GM23248 (cell line): Measurements from ENCODE around the gene INTS2. TPM values are rescaled to one million over a fixed set of nuclear protein-coding genes. Genes with fewer than 3 reads are reported as not detected.

Experiments
- DNase-seq: peaks from one replicate; pipeline ENCODE4 v3.0.0-alpha.2; 2015
- H2AFZ ChIP-seq: fragments of 200-600 bp; sonication (generic); 2 replicates; pipeline ENCODE4 v1.6.1; 2016; ENCODE audit warnings: antibody characterized with exemption
- H3F3A ChIP-seq: fragments of 200-600 bp; sonication (generic); 2 replicates; pipeline ENCODE4 v1.6.1; 2016; ENCODE audit warnings: mild to moderate bottlenecking, antibody characterized with exemption, mixed run types; ENCODE audit not compliant: insufficient read depth
- H3K27ac ChIP-seq: fragments of 200-600 bp; sonication (generic); 2 replicates; pipeline ENCODE4 v1.5.1; 2016; ENCODE audit warnings: mild to moderate bottlenecking
- H3K27me3 ChIP-seq: fragments of 200-600 bp; sonication (generic); replicated peaks from 2 replicates; pipeline ENCODE4 v1.6.1; 2016; ENCODE audit warnings: mild to moderate bottlenecking; ENCODE audit not compliant: insufficient read depth
- H3K36me3 ChIP-seq: fragments of 200-600 bp; sonication (generic); 2 replicates; pipeline ENCODE4 v1.6.1; 2016; ENCODE audit warnings: low read depth, mild to moderate bottlenecking
- H3K4me1 ChIP-seq: fragments of 200-600 bp; sonication (generic); 2 replicates; pipeline ENCODE4 v1.6.1; 2016; ENCODE audit warnings: mild to moderate bottlenecking; ENCODE audit not compliant: insufficient read depth
- H3K4me2 ChIP-seq: fragments of 200-600 bp; sonication (generic); one replicate; pipeline ENCODE4 v1.6.1; 2016; ENCODE audit warnings: mild to moderate bottlenecking; ENCODE audit not compliant: unreplicated experiment
- H3K4me3 ChIP-seq: fragments of 200-600 bp; sonication (generic); 2 replicates; pipeline ENCODE4 v1.5.1; 2016; ENCODE audit warnings: mild to moderate bottlenecking
- H3K79me2 ChIP-seq: fragments of 200-600 bp; sonication (generic); 2 replicates; pipeline ENCODE4 v1.6.1; 2016; ENCODE audit warnings: mild to moderate bottlenecking; ENCODE audit not compliant: insufficient read depth
- H3K9ac ChIP-seq: fragments of 200-600 bp; sonication (generic); 2 replicates; pipeline ENCODE4 v1.6.1; 2016; ENCODE audit warnings: mild to moderate bottlenecking
- H3K9me2 ChIP-seq: fragments of 200-600 bp; sonication (generic); 2 replicates; pipeline ENCODE4 v1.6.1; 2016; ENCODE audit warnings: mixed run types, mild to moderate bottlenecking, moderate library complexity; ENCODE audit not compliant: insufficient read depth
- H3K9me3 ChIP-seq: fragments of 200-600 bp; sonication (generic); one replicate; pipeline ENCODE4 v1.6.1; 2017; ENCODE audit warnings: low read depth
- H4K20me1 ChIP-seq: fragments of 200-600 bp; sonication (generic); 2 replicates; pipeline ENCODE4 v1.6.0; 2016; ENCODE audit not compliant: insufficient read depth
- EZH2 ChIP-seq: fragments of 200-600 bp; sonication (generic); IDR thresholded peaks from 2 replicates; pipeline ENCODE4 v1.6.1; 2018; ENCODE audit warnings: antibody characterized with exemption, mild to moderate bottlenecking; ENCODE audit not compliant: insufficient read depth, poor library complexity, severe bottlenecking
- EZH2phosphoT487 ChIP-seq: fragments of 200-600 bp; sonication (generic); IDR thresholded peaks from 2 replicates; pipeline ENCODE4 v1.6.1; 2018; ENCODE audit warnings: antibody characterized with exemption, moderate library complexity, mild to moderate bottlenecking, low read depth; ENCODE audit not compliant: insufficient read depth
- WGBS, 2 experiments: methylation state at CpG; one replicate each; pipeline ENCODE4 v1.1.6; 2015 to 2017; ENCODE audit warnings: low lambda C conversion rate in 2 of 2, low coverage in 1 of 2; ENCODE audit errors: missing lambda C conversion rate in 2 of 2; 5-methylcytosine and 5-hydroxymethylcytosine counted together
- in situ Hi-C: fragments of 300-500 bp; cut with MboI; formaldehyde crosslinking; loops from 2 replicates; pipeline ENCODE4 v1.15.0; 2020
- polyA plus RNA-seq: library from polyadenylated mRNA; unstranded; fragments of >200 nt; fragmentation: Nextera tagmentation; extraction: Ambion mirVana; gene quantifications from 2 replicates; pipeline ENCODE4 v1.2.1, GENCODE V29; 2016
- total RNA-seq: library from RNA; depleted of rRNA; stranded (reverse); fragments of >200 nt; shearing (Covaris generic); gene quantifications from 2 replicates; pipeline ENCODE4 v1.2.3, GENCODE V29; 2014

The INTS2 gene
- total and polyA plus RNA-seq, 2 experiments from 2014 or later: 3.2 to 7.8 TPM

DNA sequence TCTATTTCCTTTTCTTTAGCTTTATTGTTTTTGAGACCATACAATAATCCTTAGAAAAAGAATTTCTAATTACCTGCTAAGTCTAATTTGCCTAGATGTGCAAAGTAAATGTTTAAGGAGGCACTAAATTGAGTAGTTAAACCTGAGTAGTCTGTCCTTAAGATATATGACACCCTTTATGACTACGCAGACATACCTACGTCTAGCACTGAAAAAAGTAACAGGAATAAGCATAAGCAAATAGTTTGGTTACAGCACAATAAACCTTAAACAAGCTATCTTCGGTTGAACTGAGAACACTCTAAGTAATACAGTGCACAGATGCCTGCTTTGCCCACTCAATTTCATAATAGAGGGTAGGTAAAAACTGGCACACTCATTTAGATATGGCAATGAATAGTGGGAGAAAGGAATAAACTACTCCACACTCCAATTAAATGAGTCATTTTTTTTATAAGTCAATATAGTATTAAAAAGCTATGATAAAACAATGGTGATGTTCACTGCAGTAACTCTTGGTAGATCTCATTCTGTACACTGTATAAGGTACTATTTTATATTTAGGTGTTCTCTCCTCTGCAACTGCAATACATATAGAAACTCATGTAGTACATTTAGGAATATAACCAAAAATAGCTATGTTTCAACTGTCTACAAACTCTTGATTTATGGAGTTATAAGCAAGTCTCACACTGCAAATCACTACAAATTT, 19.7 kb upstream of the INTS2 start:
- Histone ChIP-seq H4K20me1 (no peaks in the 10 kb centered on the region), H3K4me1 (no peaks in the 10 kb centered on the region), H3K36me3 (peaks cover 86% of the 10 kb centered on the region), H3F3A (0 out of 2 replicates have a peak, but pooled peaks cover 6% of the 10 kb centered on the region), H3K27ac (no peak overlapping the region), H3K4me2 (no peak overlapping the region), H3K4me3 (no peak overlapping the region), H3K9me2 (no peaks in the 10 kb centered on the region), H3K79me2 (no peaks in the 10 kb centered on the region), H3K9ac (no peak overlapping the region), H3K9me3 (no peaks in the 10 kb centered on the region), H2AFZ (no peak overlapping the region), H3K27me3 (no peaks in the 10 kb centered on the region)
- in situ Hi-C loops: no loop called here
- no peak for TF ChIP-seq EZH2
- no peak for TF ChIP-seq EZH2phosphoT487
- WGBS, 2 experiments: 88 to 89% methylated on average over 3 of the region's 3 CpGs
- DNase-seq: no peak

DNA sequence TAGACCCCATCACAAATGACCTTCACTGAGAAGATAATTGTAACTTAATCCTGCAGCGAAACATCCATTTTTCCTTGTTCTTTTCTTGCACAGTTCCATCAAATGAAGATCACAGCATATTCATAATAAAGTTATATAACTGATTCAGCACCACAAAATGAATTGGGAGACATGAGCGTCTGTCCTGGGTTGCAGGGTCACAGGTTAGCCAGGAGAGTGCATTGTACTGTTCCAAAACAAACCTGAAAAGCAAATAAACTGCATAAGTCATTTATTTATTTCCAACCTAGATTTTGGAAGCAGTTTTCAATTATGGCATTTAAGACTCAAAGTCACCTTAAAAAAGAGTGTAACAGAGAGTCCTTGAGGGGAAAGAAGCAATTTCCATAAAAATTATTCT, 18.6 kb upstream of the INTS2 start:
- Histone ChIP-seq H3K9me3 (no peaks in the 10 kb centered on the region), H4K20me1 (no peaks in the 10 kb centered on the region), H3K4me1 (no peaks in the 10 kb centered on the region), H3K4me2 (no peak overlapping the region), H2AFZ (no peak overlapping the region), H3K9ac (no peak overlapping the region), H3K79me2 (no peaks in the 10 kb centered on the region), H3F3A (0 out of 2 replicates have a peak, but pooled peaks cover 6% of the 10 kb centered on the region), H3K9me2 (no peaks in the 10 kb centered on the region), H3K27ac (no peak overlapping the region), H3K4me3 (no peak overlapping the region), H3K27me3 (no peaks in the 10 kb centered on the region), H3K36me3 (peaks cover 76% of the 10 kb centered on the region)
- no peak for DNase-seq
- in situ Hi-C loops: no loop called here
- WGBS, 2 experiments: 95 to 97% methylated on average over 2 of the region's 2 CpGs
- no peak for TF ChIP-seq EZH2
- no peak for TF ChIP-seq EZH2phosphoT487

DNA sequence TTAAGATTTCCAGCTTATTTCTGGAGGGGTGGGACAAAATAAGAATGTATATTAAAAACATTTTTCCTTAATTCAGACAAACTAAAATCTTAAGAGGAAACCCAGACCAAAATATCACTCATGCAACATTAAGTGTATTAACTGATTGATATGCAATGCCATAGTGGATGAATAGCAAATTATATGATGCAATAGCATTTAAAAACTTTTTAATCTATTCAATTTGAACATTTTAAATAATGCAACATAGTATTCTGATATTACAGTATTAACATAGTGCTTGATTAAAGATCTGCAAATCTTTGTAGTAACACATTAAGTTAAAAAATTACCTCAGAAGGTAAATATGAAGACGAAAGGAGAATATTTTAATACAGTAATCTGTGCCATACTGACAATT, 15.3 kb upstream of the INTS2 start:
- H3K27ac ChIP-seq: no peak overlapping the region
- H3K79me2 ChIP-seq: no peaks in the 10 kb centered on the region
- H2AFZ ChIP-seq: no peak overlapping the region
- 100% methylated on average over 1 of the region's 1 CpG for WGBS, 2 experiments
- H3K9me3 ChIP-seq: no peaks in the 10 kb centered on the region
- no peak overlapping the region for H3K9ac ChIP-seq
- H3K4me1 ChIP-seq: no peaks in the 10 kb centered on the region
- H3K9me2 ChIP-seq: no peaks in the 10 kb centered on the region
- no peak for DNase-seq
- no peak overlapping the region for H3K4me2 ChIP-seq
- 0 out of 2 replicates have a peak, but pooled peaks cover 6% of the 10 kb centered on the region for H3F3A ChIP-seq
- H4K20me1 ChIP-seq: no peaks in the 10 kb centered on the region
- H3K4me3 ChIP-seq: no peak overlapping the region
- no peak for TF ChIP-seq EZH2phosphoT487
- TF ChIP-seq EZH2: no peak
- H3K36me3 ChIP-seq: peaks cover 57% of the 10 kb centered on the region
- in situ Hi-C loops: no loop called here
- no peaks in the 10 kb centered on the region for H3K27me3 ChIP-seq

DNA sequence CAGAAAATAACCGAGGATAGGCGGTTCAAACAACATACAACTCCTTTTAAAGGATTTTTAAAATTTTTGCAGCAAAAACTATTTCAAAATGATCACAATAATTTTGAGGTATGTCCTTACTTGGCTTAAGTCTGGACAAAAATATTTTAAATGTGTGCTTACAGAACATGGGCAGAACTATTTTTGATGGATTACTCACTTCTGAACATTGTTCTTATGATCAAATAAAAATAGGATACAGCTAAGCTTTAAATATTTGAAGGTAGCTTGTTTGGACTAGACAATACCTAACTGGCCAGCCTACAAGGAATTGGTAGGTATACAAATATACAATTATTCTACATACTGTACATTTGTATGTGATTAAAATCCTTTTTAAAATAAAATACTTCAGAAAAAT, 14.3 kb upstream of the INTS2 start:
- TF ChIP-seq EZH2: no peak
- no peak for TF ChIP-seq EZH2phosphoT487
- H3K4me2 ChIP-seq: no peak overlapping the region
- H2AFZ ChIP-seq: no peak overlapping the region
- peaks cover 47% of the 10 kb centered on the region for H3K36me3 ChIP-seq
- no peaks in the 10 kb centered on the region for H3K9me3 ChIP-seq
- 0 out of 2 replicates have a peak, but pooled peaks cover 6% of the 10 kb centered on the region for H3F3A ChIP-seq
- no peak overlapping the region for H3K27ac ChIP-seq
- no peaks in the 10 kb centered on the region for H3K4me1 ChIP-seq
- in situ Hi-C loops: no loop called here
- 98 to 100% methylated on average over 2 of the region's 2 CpGs for WGBS, 2 experiments
- H3K79me2 ChIP-seq: no peaks in the 10 kb centered on the region
- no peak overlapping the region for H3K4me3 ChIP-seq
- DNase-seq: no peak
- no peaks in the 10 kb centered on the region for H3K9me2 ChIP-seq
- no peaks in the 10 kb centered on the region for H3K27me3 ChIP-seq
- no peak overlapping the region for H3K9ac ChIP-seq
- H4K20me1 ChIP-seq: no peaks in the 10 kb centered on the region
